Measurements from ENCODE around the gene ARL2.

The ARL2 gene

DNA sequence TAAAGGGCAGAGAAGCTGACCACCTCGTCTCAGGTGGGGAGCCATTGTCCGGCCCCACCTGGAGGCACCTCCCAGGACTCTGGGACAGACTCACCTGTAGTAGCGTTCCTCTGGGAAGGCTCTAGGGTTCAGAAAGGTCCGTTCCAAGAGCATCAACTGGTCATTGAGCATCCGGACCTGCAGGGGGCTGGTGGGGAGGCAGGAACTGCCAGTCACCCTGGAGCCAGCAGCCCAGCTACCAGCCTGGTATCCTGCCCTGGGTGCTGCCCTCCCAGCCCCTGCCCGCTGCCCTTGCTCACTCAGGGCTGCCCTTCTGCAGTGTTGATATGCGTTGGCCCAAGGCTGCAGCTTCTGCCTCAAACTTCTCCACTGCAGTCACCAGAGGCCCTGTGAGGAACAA, 31.8 kb downstream of the ARL2 start:
- DNase-seq (ENCODE audit: low read depth in 3 of 3), result no peak

DNA sequence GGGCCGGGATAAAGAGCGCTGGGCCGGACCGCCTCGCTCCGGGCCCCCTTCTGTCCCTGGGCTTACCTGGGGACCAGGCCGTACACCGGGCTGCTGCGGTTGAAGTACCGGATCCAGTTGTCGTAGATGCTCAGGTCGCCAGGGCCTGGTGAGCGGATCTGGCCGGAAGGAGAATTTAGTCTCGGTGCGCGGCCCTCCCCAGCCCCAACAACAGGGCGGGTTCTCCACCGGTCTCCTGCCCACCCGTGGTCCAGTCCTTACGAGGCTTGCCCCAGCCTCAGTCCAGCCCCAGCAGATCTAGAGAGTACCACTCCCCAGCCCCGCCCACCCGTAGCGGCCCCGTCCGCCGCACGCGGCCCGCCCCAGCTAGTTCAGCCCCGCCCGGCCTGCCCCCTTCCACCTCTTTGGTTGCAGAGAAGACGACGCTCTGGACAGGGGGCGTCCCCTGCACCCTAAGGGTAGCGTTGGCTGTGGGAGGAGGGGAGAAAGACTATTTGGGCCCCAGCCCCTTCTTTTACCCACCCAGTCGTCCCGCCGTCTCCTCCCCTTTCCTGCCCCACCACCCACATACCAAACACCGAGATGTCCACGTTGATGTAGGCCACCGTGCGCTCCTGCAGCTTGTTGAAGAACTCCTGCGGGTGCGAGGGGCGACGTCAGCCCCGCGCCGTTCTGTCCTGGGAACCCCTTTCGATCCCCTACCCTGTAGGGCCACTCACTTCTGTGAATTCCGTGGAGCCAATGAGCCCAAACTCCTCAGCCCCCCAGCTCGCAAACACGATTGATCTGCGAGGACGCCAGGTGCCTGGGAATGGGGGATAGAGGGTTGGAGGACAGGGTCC, 33.8 kb downstream of the ARL2 start:
- no peak for DNase-seq (ENCODE audit: low read depth in 3 of 3)

DNA sequence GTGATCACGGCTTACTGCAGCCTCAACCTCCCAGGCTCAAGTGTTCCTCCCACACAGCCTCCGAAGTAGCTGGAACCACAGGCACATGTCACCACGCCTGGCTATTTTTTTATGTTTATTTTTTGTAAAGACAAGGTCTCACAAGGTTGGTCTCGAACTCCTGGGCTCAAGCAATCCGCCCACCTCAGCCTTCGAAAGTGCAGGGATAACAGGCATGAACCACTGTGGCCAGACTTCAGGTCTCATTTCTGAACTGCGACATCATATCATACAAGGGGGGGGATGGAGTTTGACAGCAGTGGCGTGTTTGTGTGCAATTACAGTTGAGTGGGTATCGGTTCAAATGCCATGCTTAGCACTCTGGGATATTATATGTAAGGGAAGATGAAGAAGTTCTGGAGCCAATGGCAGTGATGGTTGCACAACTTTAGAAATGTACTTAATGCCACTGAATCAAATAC, 37.5 kb downstream of the ARL2 start:
- DNase-seq (ENCODE audit: low read depth in 3 of 3), result no peak

DNA sequence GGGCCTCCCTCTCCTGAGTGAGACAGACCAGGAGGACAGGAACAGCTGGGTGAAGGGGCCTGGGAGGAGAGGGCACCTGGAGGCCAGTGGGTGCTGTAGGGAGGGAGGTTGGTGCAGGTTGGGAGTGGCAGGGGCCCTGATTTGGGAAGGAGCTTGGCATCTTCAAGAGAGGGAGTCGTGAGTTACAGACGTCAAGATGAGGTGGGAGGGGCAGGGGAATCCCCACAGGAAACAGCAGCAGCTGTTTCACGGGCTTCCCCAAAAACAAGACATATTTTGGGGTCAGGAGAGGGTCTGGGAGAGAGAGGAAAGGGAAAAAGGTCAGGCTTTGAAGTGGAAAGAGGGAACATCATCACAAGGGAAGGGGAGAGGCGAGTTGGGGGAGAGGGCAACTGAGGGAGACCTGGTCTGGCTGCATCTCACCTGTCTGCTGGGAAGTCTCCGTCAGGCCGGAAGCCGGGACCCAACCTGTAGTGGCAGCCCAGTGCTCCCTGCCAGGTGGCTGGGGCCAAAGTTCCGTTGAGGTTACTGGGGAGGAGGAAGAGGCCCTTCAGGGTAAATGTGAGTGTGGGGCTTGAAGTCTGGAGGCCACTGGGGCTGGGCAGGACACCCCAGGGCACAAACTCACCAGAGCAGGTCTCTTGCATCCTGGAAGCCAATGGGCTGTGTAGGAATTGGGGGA, 40.0 kb downstream of the ARL2 start:
- no peak for DNase-seq (ENCODE audit: low read depth in 3 of 3)

DNA sequence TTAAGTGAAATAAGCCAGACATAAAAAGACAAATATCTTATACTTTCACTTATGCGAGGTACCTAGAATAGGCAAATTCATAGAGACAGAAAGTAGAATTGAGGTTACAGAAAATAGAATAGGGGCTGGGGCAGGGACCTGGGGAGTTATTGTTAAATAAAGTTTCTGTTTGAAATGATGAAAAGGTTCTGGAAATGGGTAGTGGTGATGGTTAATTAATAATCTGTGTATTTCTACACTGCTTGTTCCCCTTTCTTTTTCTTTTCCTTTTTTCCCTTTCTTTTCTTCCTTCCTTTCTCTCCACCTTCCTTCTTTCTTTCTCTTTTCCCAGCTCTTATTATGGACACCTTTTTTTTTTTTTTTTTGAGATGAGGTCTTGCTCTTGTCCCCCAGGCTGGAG, 41.6 kb downstream of the ARL2 start:
- DNase-seq (ENCODE audit: low read depth in 3 of 3), result no peak

DNA sequence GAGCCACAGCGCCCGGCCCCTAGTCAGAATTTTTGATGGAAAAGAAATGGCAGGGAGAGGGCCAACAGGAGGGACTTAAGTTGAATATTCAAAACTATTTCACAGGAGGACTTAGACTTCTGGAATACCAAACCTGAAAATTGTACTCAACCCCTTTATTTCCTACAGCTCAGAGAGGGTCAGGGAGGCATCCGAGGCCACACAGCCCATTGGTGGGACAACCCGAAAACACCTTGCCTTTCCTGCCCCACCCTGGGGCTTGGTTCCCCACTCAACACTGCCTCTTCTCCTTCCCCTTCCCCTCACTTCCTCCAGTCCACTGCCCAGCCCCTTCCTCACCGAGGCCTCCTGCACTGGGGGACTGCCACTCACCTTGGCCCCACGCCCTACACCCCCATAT, 43.0 kb downstream of the ARL2 start:
- DNase-seq (ENCODE audit: low read depth in 3 of 3), result no peak

DNA sequence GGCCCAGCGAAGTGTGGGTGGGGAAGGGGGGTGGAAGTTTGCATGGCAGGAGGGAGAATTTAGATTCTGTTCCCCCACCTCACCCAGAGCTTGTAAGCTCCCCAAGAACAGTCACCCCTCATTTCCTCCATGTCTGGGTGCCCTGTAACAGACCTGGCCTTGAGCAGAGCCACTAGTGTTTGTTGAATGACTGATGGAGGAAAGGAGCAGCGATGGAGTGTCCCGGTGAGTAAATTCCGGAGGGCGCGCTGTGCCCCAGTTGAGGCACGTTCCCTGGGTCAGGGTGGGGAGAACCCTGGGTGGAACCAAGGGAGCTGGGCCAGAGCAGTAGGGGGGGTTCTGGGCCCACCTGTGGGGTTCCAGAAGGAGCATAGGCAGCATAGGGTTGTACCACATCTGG, 43.6 kb downstream of the ARL2 start:
- no peak for DNase-seq (ENCODE audit: low read depth in 3 of 3)

DNA sequence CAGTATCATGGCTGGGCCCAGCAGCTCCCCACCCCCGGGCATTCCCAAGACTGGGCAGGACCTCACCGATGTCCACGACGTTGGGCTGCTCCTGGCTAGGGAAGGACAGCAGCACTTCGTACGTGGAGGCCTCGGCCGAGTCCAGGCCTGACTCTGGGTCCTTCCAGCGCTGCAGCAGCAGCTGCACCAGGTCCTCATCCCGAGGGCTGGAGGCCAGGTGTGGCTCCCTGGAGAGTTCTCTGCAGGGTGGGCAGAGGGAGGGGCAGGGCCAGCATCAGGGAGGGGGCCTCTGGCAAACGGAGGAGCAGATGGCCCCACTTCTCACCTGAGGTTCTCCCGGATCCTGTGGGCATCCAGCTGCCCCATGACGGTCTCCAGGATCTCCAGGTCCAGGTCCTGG, 44.1 kb downstream of the ARL2 start:
- DNase-seq (ENCODE audit: low read depth in 3 of 3), result no peak

DNA sequence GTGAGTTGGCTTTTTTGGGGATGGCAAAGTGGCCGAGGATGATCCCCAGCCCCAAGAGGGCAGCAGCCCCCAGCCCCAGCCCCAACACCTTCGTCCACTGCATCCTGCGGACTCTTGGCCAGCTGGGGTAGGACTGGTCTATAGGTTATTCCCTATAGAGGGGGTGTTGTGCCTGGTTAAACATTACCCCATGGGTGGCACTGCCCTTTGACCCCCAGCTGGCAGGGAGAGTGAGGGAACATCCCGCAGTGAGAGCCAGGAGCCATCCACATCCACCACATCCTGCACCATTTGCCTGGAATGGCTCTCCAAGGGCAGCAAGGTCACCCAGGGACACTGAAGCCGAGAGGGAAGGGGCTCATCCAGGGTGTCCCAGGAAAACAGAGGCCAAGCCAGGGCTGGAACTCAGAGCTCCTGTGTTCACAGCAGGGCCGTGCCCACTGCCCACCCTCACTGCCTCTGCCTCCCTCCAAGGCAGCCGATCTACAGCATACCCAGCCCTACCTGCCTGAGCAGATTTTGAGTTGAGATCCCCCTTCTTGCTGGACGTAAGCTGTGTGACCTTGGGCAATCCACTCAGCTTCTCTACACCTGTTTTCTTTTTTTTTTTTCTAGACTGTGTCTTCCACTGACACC, 44.6 kb downstream of the ARL2 start, which contains the start of gene NAALADL1:
Gene NAALADL1 (minus strand): TSS at position 135 of the 636 bp plus-strand sequence. CDS start 32 bp downstream, at position 103.
- no peak for DNase-seq (ENCODE audit: low read depth in 3 of 3)

DNA sequence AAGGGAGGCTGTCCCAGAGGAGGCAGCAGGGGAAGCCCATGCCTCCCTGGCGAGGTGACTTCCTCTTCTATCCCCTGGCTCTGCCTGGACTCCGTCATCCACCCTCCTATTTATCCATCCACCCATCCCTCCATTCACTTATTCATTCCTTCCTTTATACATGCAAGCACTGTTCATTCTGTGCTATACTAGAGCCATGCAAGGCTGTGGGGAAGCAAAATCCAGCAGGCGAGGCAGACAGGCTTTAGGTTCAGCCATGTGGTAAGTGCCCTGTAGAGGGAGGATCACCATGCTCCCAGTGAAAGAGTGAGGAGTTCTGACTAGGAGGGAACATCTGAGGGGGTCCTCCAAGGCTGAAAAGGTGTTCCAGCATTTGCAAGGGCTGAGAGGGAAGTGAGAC, 45.6 kb downstream of the ARL2 start:
- DNase-seq (ENCODE audit: low read depth in 3 of 3), result no peak

DNA sequence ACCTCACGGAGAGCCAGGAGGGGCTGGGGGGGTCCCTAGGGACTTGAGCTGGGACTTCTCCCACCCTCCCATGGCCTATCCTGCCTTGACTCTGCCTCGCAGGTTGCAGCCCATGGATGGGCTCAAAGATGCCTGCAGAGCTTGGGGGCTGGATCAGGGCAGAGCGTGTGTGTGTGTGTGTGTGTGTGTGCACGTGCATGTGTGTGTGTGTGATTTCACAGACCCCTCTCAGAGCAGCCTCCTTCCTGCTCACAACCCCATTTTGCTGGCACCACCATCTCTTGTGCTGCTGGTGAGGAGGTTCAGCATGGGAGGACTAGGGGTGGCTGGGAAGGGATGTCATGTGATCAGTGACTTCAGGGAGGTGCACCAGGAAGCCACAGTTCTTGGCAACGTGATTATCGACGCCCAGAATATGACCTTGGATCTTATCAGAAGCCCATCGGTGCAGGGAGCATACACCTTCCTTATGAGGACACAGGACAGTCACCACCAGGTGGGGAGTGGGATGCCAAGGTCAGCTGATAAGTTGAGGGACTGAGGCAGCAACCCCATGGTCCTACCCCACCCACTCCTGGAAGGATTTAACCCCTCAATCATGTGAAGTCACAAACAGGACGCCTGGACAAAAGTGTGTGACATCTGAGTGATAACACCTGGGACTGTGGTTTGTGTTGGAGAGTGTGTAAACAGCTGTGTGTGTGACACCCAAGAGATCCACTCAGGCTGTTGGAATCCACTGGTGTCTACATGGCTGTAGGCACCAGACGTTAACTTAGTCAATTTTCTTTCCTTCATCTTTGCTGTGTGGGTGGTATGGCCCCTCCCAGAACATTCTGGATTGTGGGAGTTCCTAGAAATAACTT, 46.2 kb downstream of the ARL2 start:
- no peak for DNase-seq (ENCODE audit: low read depth in 3 of 3)

DNA sequence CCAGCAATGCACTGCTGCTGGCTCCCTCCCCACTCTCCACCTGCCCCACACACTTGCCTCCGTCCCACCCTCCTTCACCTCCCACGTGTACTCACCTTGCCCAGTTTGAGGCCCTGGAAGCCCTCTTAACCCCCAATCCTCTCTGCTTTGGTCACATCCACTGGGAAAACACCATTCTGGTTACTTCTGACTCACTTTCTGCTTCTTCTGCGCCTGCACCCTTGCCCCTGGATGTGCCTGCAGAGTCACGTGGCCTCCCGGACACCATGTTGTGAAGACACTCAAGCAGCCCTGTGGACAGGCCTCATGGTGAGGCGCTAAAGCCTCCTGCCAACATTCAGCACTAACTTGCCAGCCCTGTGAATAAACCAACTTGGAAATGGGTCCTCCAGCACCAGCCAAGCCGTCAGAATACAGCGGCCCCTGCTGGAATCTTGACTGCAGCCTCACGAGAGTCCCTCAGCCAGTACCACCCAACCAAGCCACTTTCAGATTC, 47.0 kb downstream of the ARL2 start:
- DNase-seq (ENCODE audit: low read depth in 3 of 3), result no peak

DNA sequence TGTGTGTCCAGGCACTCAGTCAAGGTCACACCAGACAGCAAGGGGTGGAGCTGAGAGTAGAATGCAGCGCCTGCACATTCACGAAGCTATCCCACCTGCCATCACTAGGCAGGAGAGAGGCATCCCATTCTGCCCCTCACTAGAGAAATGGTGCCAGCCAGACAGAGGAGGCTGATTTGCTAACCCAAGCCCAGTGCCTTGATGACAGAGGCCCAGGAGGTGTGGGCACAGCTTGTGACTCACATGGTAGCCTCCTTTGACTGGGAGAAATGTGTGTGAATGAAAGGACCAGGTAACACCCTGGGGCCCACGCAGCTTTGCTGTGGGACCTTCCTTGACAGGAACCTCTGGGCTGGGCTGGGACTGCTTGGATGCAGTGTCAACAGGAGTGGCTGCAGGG, 49.6 kb downstream of the ARL2 start:
- no peak for DNase-seq (ENCODE audit: low read depth in 3 of 3)

DNA sequence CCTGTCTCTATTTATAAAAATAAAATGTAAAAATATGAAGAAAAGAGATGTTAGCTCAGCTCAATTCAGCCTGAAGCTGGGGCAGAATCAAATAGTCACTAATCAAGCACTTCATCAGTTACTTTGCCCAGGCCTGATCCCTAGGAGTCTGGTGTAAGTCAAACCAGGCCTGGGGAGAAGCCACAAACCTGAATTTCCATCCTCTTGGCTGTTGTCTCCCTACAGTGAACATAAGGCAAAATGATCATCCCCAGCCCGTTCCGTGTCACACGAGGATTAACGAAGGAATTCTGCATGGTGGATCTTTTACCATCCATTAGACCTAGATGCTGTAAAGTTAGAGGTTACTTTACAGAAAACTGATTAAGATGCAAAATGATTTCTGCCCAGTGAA, 50.9 kb downstream of the ARL2 start:
- DNase-seq (ENCODE audit: low read depth in 3 of 3), result no peak

DNA sequence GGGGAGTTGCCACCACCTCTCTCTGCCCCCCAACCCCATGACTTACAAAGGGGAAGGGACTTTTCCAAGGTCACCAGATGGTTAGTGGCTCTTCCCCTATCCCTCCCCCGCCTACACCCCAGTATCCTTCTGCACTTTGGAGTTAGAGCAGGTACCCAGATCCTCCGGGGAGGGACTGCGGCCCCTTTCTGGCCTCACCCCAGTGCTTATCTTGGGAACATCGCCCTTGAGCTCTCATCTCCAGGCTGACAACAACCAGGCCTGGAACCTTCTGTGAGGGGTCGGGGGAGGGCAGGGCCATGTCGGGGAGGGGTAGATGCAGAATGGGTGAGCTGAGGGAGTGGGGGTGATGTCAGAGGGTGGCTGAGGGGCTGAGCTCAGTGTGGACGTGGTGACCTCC, 51.9 kb downstream of the ARL2 start:
- DNase-seq (ENCODE audit: low read depth in 3 of 3), result no peak

DNA sequence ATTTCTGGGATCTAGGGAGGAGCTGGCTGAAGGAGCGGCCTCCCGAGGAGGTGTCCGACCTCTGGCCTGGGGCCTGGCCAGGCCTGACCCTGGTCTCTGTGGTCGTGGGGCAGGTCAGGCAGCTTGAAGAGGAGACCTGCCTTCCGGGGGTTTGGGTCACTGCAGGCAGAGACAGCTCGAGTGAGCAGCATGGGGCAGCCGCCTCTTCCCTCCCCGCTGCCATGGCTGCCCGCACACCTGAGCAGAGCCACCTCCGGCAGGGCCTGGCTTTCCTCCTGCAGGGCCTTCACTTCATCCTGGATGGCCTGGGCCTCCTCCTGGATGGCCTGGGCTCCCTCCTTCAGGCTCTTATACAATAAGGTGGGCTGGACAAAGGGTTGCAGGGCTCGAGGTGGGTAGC, 52.4 kb downstream of the ARL2 start:
- DNase-seq (ENCODE audit: low read depth in 3 of 3), result no peak

DNA sequence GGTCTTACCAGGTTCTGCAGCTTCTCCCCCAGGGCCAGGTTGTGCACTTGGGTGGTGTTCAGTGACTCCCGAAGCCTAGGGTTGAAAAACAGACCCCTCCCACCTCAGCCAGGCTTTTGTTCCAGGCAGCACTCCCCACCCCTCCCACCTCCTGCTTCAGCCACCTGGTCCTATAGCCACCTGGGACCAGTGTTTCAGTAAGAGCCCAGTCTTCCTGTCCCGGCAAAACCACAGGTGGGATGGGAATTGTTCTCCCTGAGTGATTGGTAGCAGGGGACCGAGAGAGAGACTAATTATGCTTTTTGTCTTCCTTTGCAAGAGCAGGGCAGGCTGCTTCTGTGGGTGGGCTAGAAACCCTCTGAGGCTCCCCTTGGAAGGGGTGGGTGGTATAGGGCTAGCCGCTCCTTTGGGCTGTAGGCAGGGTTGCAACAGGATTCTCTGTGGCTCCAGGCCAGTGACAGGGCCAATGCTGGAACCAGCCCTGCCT, 52.9 kb downstream of the ARL2 start:
- DNase-seq (ENCODE audit: low read depth in 3 of 3), result no peak

DNA sequence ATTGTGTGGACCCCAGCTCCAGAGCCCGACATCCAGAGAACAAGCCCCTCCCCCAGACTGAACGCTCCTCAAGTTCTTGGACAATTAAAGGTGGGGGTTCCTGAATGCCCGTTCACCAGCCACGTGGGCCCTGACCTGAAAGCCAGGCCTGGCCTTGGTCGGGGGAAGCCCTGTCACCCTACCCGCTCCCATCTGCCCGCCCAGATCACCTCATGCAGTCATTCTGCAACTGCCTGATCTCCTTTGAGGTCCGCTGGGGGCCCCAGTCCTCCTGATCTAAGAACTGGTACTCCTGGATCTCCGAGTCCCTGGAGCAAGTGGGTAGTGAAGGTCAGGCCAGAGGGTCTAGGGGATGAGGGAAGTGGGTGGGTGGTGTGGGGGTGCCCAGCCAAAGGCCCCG, 53.5 kb downstream of the ARL2 start:
- DNase-seq (ENCODE audit: low read depth in 3 of 3), result no peak

DNA sequence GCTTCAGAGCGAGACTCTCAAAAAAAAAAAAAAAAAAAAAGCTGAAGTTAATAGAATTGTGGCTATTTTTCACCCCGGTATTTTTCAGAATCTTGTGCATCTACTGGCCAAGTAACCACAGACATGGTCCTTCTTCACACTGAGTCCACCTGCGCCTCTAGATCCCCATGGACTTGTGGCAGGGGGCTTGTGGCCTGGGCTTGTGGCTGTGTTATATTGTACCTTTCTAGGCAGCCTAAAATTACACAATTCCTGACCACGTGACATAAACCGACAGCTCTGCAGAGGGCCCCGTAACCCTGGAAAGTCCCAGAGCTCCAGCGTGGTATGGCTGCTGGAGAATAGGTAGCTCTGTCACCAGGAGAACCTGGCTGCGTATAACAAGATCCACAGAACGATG, 55.3 kb downstream of the ARL2 start:
- DNase-seq (ENCODE audit: low read depth in 3 of 3), result no peak

All from stimulated activated CD4-positive, alpha-beta T cell treated with anti-CD3 and anti-CD28 coated beads, TNF-alpha, amount 100 ng/mL, for 48 hours (primary cell).